ENCODE results near the gene DNAJB8. TPM values are rescaled to one million over a fixed set of nuclear protein-coding genes. Genes with fewer than 3 reads are reported as not detected.

The DNAJB8 gene
- not detected for total RNA-seq

DNA sequence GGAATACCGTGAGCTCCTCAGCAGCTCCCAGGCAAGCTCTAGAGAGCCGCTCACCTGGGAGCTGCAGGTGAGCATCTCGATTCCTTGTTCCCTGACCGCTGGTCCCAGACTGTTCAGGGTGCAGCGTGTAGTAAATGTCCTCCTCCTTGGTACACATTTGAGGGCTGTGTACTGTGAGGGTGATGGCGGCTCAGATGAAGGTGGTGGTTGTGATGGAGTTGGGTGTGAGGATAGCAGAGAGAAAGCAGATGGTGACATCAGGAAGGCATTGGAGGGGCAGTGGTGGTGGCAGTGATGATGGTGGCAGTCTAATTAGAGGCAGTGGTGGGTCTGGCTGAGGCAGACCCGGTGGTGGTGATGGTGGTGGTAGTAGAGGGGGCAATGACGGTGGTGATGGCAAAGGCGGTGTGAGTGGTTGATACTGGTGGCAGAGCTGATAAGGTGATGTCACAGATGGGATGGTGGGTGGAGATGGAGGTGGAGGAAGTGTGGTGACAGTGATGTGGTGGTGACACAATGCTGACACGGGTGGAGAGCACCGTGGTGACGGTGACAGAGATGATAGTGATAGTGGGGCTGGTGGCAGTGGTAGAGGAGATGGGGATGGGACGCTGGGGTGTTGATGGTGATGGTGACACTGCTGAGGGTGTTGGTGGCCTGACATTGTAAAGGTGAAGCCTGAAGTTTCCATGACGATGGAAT, at the start of gene DNAJB8:
Gene DNAJB8 (minus strand): TSS at position 51 of the 702 bp plus-strand sequence. CDS start 3,645 bp downstream, outside the sequence.
- DNase-seq = no peak

- DNase-seq = no peak
Observed at GRCh38 chr3:128515967-128516366, 49.3 kb upstream of the DNAJB8 start.

DNA sequence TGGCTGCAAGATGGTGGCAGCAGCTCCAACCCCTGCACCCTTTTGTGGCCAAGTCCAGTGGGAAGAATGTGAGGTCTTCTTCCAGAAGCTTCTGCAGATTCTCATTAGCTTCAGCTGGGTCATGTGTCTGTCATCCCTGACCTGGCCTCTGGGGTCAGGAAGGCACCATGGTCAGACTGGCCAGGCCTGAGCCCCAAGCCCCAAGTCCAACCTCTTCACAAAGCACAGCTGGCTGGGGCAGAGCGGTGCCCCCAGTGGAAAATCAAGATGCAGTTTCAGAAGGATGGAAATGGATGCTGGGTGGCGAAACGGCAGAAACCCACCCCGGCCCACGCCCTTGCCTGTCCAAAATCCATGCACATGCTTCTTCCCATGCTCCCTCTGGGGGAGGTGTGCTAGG, 42.2 kb upstream of the DNAJB8 start:
- DNase-seq = no peak

GRCh38 chr3:128506754-128507153, 40.1 kb upstream of the DNAJB8 start:
- no peak for DNase-seq

DNA sequence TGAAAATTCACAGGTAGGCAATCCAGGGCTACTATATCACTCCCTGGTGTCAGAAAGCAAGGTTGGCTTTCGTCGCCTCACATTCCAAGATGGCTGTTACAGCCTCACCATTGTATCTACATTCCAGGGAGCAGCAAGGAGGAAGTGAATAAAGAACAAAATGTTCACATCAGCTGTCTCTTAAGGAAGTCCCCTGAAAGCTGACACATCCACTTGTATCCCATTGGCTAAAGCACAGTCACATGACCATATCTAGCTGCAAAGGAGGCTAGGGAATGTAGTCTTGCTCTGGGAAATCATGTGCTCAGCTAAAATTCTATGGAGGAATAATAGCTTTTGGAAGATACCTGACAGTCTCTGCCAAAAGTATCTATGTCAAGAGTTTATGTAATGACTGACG, 39.1 kb upstream of the DNAJB8 start:
- DNase-seq = no peak

DNA sequence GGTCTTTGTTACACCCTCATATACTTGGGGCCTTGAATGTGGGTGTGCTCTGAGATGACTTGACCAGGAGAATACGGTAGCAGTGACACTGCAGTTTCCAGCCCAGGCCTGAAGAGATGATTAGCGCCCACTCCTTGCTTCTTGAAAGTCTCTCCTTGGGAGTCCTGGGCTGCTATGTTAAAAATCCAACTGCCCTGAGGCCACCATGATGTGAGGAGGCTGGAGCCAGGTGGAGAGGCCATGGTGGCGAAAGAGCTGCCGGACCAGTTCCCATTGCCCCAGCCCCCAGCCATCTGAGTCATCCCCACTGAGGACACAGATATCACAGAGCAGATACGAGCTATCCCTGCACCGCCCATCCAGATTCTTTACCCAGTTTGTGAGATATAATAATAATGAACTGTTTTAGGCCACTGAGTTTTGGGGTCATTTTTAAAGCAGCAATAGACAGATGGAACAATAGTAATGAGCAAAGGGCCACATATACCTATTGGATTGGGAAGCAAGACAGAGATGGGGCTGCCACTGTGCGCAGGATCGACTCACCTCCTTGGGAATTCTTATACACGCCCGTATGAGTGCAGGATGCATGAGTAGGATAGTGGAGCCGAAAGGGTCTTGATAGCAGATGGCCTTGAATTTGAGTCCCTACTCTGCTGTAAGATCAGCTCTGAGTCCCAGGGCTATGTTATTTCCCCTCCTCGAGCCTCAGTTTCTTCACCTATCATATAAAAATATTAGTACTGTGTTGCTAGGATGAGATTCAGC, 38.5 kb upstream of the DNAJB8 start:
- no peak for DNase-seq

- DNase-seq = no peak
Observed at GRCh38 chr3:128504533-128504915, 37.8 kb upstream of the DNAJB8 start.

- no peak for DNase-seq
Observed at GRCh38 chr3:128503751-128504532, 37.3 kb upstream of the DNAJB8 start.

DNA sequence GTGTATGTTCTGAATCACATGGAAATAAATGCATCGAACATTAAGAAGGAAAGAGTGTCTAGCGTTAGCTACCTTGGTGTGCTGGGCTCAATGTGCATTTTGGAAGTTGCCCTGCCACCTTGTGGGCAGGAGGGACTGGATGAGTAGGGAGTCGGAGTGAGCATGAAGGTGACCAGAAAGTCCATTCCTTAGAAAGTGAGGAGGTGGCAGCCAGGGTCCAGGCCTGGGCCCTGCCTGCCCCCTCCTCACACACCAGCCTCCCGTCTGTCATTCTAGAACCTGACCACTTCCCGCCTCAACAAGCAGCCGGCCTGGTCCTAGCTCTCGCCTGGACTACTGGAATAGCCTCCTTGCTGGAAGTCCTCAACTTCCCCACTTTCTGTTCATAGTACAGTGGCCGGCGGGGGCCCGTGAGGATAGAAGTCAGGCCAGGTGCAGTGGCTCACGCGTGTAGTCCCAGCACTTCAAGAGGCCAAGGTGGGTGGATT, 36.5 kb upstream of the DNAJB8 start:
- DNase-seq = no peak

DNA sequence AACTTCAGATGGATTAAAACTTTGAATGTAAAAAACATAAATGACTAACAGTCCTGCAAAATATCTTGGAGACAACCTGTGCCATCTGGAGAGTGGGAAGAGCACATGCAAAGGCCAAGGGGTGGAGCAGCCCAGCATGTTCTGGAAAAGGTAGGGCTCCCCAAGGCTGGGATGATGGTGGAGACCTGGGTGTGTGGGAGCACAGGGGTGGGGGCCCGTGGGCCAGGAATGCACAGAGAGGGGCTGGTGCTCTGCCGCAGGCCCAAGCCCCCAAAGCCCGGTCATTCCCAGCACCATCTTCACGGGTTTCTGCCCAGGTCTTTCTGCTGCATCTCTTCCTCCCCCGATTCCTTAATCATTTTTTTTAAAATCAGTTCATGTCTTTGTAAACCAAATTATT, 36.0 kb upstream of the DNAJB8 start:
- DNase-seq = no peak

- no peak for DNase-seq
Observed at GRCh38 chr3:128501431-128501830, 34.7 kb upstream of the DNAJB8 start.

DNA sequence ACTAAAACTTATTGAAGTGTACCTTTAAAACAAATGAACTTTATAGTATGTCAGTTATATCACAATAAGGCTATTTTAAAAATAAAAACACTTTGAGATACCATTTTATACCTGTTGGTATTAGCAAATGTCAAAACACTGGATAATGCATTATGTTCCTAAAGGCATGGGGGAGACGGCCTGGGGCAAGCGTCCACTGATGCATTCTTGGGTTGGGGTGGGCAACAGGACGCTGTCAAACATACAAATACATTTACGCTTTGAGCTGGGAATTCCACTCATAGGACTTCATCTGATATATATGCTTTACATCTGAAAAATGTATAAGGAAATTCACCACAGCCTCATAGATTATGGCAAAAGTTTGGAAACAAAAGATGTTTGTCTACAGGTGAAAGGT, 33.9 kb upstream of the DNAJB8 start:
- DNase-seq = no peak

DNA sequence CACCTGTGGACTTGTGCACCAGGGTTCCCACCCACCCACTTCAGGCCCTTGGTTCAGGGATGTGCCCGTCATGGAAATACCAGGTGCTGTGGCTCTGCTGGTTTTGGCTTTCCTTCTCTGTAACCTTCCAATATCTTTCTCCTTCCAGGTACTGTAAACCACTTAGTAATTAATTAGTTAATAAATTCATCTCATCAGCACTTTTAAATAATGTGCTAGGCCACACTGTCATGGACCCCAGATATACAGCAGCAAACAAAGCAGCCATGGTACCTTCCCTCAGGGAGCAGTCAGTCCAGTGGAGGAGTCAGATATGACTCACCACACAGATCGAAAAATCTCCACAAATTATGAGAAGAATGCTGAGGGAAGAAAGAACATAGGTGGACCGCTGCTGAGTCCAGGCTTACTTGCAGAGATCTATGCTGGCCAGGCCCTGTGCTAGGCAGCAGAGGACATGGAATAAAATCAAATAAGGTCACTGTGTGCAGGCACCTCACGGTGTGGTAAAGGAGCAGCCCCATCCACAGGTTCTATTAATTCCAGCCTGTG, 33.1 kb upstream of the DNAJB8 start:
- DNase-seq = no peak

DNA sequence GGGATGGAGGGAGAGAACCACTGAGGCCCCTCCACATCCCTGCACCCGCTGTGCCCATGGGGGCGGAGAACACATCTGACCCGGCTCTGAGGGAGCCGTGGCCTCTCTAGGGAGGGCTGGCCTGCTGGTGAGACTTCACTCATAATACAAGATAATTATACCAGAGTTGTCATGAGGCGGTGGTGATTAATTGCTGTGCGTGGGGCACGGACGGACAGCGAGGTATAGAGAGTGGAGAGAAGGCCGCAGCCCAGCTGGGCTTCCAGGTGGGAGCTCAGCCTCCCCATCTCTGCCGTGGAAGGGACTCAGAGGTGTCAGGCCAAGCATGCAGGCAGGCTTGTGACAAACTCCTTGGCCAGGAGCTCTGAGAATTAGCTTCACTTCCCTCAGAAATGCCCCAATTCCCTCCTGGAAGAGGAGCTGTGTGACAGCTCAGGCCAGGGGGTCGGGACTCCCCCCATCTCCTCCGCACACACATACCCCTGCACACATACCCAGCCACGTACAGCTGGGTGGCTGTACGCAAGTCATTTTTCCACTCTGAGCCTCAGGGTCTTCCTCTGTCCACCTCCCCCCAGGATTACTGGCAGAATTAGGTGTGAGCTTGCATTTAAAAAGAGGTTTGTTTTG, 32.3 kb upstream of the DNAJB8 start:
- DNase-seq = no peak

DNA sequence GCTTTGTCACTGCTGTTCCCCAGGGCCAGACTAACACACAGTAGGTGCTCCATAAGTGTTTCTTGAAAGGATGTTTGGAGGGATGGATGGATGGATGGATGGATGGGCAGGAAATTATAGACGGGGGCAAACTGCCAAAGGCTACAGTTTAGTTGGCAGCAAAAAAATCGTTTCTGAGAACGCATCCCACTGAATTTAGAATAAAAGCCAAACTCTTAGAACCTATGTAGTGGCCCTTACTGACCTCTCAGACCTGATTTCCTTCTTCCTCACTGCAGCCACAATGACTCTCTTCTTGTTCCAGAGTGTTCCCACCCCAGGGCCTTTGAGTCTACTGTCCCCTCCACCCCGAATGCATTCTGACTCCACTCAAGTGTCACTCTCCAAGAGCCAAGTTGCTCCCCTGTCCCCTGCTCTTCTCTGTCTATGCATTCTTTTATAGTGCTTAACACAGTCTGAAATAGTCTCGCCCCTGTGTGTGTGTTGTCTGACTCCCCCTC, 31.5 kb upstream of the DNAJB8 start:
- no peak for DNase-seq

DNA sequence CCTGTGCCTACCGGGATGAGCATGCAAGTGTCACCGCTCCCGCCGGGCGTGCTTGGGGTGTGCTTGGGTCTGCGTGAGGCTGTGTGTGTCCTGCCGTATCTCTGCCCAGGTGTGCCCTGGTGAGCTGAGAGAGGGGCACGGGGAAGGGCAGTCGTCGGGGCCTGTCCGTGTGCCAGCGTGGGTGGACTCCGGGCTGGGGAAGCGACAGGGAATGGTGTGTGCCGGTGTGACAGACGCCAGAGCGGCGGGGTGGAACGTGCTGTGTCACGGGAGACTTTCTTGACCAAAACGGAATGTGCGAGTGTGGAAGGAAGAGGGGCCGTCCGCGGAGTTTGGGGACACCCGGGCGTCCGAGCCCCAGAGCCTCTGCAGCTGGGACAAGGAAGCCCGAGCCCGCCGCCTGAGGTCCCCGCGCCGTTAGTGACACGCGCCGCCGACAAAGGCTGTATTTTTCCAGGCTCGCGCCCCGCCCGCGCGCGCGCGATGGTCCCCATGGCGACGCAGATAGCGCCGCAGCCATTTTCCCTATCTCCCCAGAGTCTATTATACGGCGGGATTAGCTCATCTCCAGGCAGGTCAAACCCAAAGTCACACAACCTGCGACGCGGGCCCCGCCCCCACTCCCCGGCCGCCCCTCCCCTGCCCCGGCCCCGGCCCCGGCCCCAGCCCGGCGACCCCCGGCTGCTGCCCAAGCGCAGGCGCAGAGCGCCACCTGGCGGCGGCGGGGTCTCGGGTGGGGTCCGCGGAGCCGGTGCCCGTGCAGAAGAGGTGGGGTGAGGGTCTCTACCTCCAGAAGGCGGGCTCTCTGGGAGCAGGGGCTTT, 30.8 kb upstream of the DNAJB8 start:
- DNase-seq = peak; percentile 62

- DNase-seq = no peak
Observed at GRCh38 chr3:128496602-128497304, 30.1 kb upstream of the DNAJB8 start.

- DNase-seq = no peak
Observed at GRCh38 chr3:128496019-128496601, 29.4 kb upstream of the DNAJB8 start.

DNA sequence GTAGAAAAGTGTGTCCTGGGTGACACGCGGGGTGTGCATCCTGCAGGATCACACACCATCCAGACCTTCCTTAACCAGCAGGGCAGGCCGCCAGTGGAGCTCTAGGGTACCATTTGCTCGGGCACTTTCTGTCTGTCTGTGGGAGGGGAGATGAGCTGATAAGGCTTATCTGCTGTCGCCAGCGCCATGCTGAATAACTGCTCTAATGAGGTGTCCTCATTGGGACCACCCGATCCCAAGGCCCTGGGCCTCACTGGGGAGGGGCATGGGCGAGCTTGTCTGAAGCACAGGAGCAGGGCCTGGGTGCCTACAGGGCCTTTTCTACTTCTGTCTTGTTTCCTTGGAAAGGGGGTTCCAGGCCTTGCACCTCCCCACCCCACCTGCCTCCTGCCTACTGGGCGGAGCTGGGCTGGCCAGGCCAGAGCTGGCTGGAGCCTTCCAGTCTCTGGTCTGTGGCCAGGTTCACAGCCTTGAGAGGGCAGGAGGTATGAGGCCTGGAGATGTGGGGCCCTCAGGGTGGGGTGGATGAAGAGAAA, 28.8 kb upstream of the DNAJB8 start:
- DNase-seq = no peak

- DNase-seq = no peak
Observed at GRCh38 chr3:128494367-128494650, 27.6 kb upstream of the DNAJB8 start.

All from effector CD4-positive, alpha-beta T cell (primary cell).